ENCODE results near the gene CHRNE. TPM values are rescaled to one million over a fixed set of nuclear protein-coding genes. Genes with fewer than 3 reads are reported as not detected.

CHRNE gene
- 1 to 10 TPM; 1.1 to 2.7 (median 1.4) TPM for polyA plus RNA-seq (ENCODE audit: insufficient read length in 3 of 3)
- long read RNA-seq, donor 1, partial matches to known transcripts: 36 of 44 reads
- long read RNA-seq, donor 1, other reads (novel, unspliced or antisense): 8 of 44 reads
- long read RNA-seq, donor 2: 0 reads
- long read RNA-seq, donor 3, partial matches to known transcripts: 17 of 17 reads
- long read RNA-seq, donor 3, other reads (novel, unspliced or antisense): 0 of 17 reads
- long read RNA-seq, donor 4: 0 reads
- long read RNA-seq, donor 5: 0 reads
- long read RNA-seq, donor 6: 0 reads
- long read RNA-seq, donor 7: 0 reads
- long read RNA-seq, donor 8: 0 reads
- long read RNA-seq, donor 9: 0 reads
- long read RNA-seq, donor 10, partial matches to known transcripts: 87 of 87 reads
- long read RNA-seq, donor 10, other reads (novel, unspliced or antisense): 0 of 87 reads
- long read RNA-seq, donor 11: 0 reads
- long read RNA-seq, donor 12: 0 reads
- long read RNA-seq, donor 13: 0 reads
- long read RNA-seq, donor 14: 0 reads
- long read RNA-seq, donor 15: 0 reads
- long read RNA-seq, donor 16, partial matches to known transcripts: 6 of 6 reads
- long read RNA-seq, donor 16, other reads (novel, unspliced or antisense): 0 of 6 reads

GRCh38 chr17:4903051-4903818 is at the start of gene CHRNE:
Gene CHRNE (minus strand): TSS chr17:4903098. CDS start chr17:4903063, 35 bp downstream.
- DNase-seq: peak; percentile 85

DNA sequence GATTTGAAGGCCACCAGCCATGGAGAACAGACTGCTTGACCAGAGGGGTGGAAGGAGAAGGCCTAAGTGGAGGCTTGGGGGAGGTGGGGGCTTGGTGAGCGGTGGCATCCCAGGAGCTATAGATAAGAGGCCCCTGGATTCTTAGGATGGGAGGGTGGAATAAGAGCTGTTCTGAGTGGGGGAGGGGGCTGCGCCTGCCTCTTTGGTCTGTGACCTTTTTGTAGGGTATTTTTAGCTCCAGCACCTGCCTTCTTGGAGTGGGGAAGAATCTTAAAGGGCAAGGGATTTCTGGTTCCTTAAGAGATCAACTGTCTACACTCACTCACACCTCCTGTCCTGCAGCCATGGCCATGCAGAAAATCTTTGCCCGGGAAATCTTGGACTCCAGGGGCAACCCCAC is 48.6 kb upstream of the CHRNE start:
- no peak for DNase-seq

GRCh38 chr17:4950746-4951204 is 47.9 kb upstream of the CHRNE start, which contains the start of gene ENO3:
Gene ENO3 (plus strand): TSS chr17:4951119. CDS start chr17:4951830, 711 bp downstream.
- DNase-seq: no peak

DNA sequence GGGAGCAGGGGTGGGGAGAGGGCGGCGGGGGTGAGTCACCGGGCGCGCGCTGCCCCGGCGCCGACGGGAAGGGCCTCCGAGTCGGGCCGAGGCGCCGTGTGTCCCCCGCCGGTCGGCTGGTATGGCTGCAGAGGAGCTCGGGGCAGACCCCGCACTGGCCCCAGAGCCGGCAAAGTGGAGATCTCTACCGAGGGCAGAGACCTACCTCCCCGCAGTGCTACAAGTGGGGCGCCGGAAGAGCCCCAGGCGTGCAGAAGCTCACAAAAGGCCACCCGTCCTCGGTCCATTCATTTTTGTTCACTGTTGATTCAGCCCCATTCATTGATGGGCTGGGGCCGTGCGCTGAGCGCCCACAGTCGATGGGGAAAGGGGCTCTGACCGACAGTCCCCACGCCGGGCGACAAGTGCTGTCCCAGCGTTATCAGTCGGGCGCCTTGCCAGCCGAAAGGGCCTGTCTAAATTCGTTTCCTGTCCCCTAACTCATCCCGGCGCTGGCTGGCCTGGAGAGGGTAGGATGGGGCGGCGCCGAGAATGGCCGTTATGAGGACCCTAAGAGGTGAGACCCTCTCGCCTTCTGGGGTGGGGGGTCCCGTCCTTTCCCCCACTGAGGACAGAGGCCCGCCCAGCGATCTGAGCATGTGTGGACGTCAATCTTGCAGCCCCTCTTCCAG is 47.3 kb upstream of the CHRNE start:
- DNase-seq: no peak

GRCh38 chr17:4949321-4950074 is 46.6 kb upstream of the CHRNE start:
- DNase-seq: no peak

DNA sequence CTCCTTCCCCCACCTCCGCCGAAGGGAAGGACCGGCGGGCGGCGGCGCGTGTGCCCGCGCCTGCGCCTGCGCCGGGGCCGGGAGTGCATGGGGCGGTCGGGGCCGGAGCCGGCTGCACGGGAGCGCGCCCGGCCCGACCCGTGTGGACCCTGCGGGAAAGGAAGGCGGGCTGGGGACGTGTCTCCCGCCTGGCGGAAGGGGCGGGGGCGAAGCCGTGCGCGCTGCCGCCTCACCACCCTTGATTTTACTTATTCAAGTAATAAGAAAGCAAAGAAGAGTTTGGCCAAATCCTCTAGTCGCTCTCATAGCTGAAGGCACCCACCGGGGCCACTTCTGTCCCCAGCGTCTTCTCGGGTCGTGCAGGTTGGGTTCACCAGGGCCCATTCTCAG is 46.0 kb upstream of the CHRNE start:
- DNase-seq: peak; percentile 89

DNA sequence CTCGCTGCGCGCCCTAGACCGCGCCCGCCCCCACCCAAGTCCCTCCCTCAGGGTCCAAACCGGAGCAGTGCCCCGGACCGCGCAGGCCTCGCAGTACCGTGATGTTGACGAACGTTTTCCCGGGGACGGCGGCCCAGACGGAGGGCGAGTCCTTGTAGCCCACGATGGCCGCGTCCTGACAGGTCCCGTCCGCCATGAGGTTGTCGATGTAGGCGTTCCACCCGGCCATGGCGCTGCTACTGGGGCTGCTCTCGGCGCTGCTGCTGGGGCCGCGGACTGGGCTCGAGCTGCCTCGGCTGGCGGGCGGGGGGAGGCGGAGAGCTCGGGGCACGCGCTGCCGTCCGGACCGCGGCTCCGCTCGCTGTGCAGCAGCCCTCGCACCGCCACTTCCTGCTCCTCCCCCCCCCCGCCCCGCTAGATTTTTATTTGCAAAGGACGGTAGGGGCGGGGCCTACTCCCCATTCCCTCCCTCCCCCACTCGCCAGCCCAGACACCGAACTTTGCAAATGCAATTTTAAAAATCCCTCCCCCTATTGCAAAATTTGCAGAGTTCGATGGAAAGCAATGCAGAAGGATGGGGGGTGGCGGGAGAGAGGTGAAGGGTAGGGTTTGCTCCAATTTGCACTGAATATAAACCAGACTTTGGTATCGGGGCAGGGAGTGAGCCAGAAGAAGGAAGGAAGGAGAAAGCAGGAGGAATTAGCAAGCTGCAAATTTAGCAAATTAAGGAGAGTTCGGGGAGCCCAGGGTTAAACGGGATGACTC is 45.5 kb upstream of the CHRNE start, which contains the start of gene PFN1:
Gene PFN1, minus strand, starts transcription at position 365 of the 765 bp plus-strand sequence. Its CDS starts 136 bp downstream, at position 229.
- DNase-seq: peak; percentile 90

- no peak for DNase-seq
These were observed 44.7 kb upstream of the CHRNE start for GRCh38 chr17:4947411-4948165.

DNA sequence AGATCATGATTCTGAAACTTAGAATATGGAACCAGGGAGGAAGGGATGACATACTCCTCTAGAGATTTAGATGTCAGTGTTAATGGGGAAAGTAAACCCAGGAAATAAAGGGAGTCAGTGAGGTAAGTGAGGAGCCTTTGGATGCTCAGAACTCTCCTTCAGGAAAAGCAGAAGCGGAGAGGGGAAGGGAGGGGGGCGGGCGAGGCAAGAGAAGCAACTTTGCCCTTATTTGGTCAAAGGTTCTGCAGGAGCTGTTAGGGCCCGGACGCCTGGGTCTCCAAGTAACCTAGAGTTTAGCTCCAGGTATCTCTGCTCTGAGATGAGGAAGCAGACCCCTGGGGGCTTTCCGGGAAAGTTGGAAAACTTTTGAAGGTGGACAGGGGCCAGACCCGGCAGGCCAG is 44.1 kb upstream of the CHRNE start:
- DNase-seq: no peak

GRCh38 chr17:4946312-4946976 is 43.5 kb upstream of the CHRNE start:
- no peak for DNase-seq

DNA sequence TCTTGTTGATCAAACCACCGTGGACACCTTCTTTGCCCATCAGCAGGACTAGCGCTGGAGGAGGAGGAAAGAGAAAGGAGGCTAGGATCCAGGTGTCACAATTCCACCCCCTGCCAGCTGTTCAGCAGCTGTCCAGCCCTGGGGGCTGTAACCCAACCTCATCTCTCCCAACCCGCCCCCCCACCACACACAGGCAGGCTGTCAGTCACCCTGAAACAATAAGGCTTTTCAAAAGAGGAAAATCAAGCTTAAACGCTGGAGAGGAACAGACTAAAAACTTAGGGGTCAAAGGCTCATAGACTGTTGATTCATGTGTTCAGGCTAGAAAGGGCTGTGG is 43.0 kb upstream of the CHRNE start:
- no peak for DNase-seq

- DNase-seq: no peak
These were observed 42.5 kb upstream of the CHRNE start for GRCh38 chr17:4945176-4945943.

- no peak for DNase-seq
These were observed 41.8 kb upstream of the CHRNE start for GRCh38 chr17:4944554-4945175.

DNA sequence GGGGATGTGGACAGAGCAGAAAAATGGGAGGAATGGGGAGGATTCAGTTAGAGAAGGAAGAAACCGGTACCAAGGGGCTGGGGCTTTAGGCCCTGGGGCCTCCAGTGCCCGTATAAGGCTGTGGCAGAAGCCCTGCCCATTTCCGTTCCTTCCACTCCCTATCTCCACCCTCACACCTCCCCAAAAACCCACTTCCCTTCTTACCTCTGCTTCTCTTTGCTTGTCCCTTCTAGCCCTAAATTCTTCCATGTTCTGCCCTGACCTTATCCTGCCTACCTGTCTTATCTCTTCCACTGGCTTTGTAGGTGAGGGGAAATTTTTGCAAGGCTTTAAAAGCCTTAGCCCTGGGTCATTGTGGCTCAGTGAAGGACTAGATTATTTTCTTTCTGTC is 41.3 kb upstream of the CHRNE start:
- DNase-seq: no peak

DNA sequence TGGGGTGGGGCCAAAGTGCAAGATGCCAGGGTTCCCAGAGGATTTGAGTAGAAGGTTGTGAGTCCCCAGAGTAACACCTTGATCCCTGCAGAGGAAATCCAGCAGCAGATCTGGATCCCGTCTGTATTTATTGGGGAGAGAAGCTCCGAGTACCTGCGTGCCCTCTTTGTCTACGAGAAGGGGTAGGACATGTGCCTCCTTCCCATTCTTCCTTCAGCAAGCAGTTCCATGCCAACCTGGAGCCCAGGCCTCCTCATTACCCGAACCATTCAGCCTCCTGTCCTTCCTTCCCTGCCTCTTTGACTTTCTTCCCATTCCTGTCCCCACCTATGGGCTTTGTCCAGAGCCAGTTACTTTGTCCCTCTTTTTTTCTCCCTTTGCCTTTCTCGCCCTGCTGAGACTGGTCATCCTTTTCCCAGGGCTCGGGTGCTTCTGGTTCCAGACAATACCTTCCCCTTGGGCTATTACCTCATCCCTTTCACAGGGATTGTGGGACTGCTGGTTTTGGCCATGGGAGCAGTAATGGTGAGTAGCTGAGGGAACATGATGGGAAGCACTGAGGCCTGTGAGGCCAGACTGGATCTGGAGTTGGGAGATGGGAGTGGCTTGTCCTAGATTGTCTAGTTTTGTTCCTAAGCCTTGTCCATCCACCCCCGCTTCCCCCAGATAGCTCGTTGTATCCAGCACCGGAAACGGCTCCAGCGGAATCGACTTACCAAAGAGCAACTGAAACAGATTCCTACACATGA is 40.0 kb upstream of the CHRNE start:
- no peak for DNase-seq

- DNase-seq: no peak
These were observed 38.4 kb upstream of the CHRNE start for GRCh38 chr17:4941319-4941610.
